ENCODE results near the gene PRKN. TPM values are rescaled to one million over a fixed set of nuclear protein-coding genes. Genes with fewer than 3 reads are reported as not detected.

Gene PRKN
- total RNA-seq, 1 experiment from 2014 or later, result not detected

DNA sequence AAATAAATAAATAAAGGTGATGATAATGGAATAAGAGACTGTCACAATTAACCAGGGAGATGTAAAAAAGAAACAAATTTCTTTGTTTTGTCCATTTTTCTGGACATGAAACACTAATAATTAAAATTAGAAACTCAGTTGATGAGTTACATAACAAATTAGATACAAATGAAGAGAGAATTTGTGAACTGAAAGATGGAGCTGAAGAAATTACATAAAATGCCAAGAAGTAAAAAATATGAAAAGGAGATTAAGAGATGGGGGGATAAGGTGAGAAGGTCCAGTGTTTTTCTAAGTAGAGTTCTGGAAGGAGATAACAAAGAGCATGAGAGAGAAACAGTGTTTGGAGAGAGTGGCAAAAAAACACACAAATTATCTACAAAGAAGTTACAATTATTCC is 1364.3 kb downstream of the PRKN start:
- Histone ChIP-seq H3K79me2 (ENCODE audit: low read depth) (no peaks in the 10 kb centered on the region), H3K4me3 (no peak overlapping the region), H3K27me3 (ENCODE audit: insufficient read depth, low read depth) (peaks cover 28% of the 10 kb centered on the region; the same call in 1 of the 2 replicates), H3K4me2 (no peak overlapping the region), H3K9me3 (ENCODE audit: insufficient read depth, low read depth) (no peaks in the 10 kb centered on the region), H3K27ac (no peak overlapping the region), H3K4me1 (replicated peaks; ENCODE audit: insufficient read depth) (no peaks in the 10 kb centered on the region), H3F3A (ENCODE audit: insufficient read depth, low read depth) (no peaks in the 10 kb centered on the region), H3K9me2 (ENCODE audit: insufficient read depth) (no peaks in the 10 kb centered on the region), H3K36me3 (ENCODE audit: low read depth) (no peaks in the 10 kb centered on the region), H4K20me1 (ENCODE audit: insufficient read depth) (no peaks in the 10 kb centered on the region), H2AFZ (no peak overlapping the region)
- intact Hi-C loops (cut with micrococcal nuclease; ENCODE audit: unreplicated experiment), result no loop called here
- BruUV-seq (replicated peaks), result no TSS peak
- no peak for TF ChIP-seq EZH2 (IDR thresholded peaks at IDR 0.05; ENCODE audit: low read depth)
- TF ChIP-seq, protein P1, sequence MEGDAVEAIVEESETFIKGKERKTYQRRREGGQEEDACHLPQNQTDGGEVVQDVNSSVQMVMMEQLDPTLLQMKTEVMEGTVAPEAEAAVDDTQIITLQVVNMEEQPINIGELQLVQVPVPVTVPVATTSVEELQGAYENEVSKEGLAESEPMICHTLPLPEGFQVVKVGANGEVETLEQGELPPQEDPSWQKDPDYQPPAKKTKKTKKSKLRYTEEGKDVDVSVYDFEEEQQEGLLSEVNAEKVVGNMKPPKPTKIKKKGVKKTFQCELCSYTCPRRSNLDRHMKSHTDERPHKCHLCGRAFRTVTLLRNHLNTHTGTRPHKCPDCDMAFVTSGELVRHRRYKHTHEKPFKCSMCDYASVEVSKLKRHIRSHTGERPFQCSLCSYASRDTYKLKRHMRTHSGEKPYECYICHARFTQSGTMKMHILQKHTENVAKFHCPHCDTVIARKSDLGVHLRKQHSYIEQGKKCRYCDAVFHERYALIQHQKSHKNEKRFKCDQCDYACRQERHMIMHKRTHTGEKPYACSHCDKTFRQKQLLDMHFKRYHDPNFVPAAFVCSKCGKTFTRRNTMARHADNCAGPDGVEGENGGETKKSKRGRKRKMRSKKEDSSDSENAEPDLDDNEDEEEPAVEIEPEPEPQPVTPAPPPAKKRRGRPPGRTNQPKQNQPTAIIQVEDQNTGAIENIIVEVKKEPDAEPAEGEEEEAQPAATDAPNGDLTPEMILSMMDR (conservative IDR thresholded peaks at IDR 0.05), result no peak
- DNase-seq, result no peak
- ChIA-PET POLR2A (ENCODE audit: unreplicated experiment) (no interaction called here), CTCF (no interaction called here)

DNA sequence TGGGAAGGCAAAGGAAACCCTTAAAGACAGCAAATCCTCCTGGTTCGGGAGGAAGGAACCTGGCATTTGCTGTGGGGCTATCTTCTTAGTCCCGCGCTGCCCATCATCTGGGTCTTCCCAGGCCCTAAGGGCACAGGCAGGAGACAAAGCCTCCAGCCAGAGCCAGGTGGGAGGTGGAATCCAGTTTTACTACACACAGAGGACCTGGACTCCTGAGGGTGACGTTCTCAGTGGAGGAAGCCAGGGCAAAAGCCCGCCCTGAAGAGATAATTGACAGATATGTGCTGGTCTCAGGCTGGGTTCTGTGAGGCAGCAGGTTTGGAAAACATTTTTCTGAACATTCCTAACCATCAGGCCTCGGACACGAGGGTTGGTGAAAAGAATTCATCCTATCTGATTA is 1365.3 kb downstream of the PRKN start:
- BruUV-seq (replicated peaks), result no TSS peak
- ChIA-PET POLR2A (ENCODE audit: unreplicated experiment) (no interaction called here), CTCF (no interaction called here)
- Histone ChIP-seq H3K4me2 (no peak overlapping the region), H3K9me3 (ENCODE audit: insufficient read depth, low read depth) (no peaks in the 10 kb centered on the region), H3K4me1 (replicated peaks; ENCODE audit: insufficient read depth) (no peaks in the 10 kb centered on the region), H4K20me1 (ENCODE audit: insufficient read depth) (no peaks in the 10 kb centered on the region), H3K36me3 (ENCODE audit: low read depth) (no peaks in the 10 kb centered on the region), H3K27me3 (ENCODE audit: insufficient read depth, low read depth) (peaks cover 37% of the 10 kb centered on the region), H3K27ac (no peak overlapping the region), H3F3A (ENCODE audit: insufficient read depth, low read depth) (no peaks in the 10 kb centered on the region), H3K9me2 (ENCODE audit: insufficient read depth) (no peaks in the 10 kb centered on the region), H3K4me3 (no peak overlapping the region), H2AFZ (no peak overlapping the region), H3K79me2 (ENCODE audit: low read depth) (no peaks in the 10 kb centered on the region)
- TF ChIP-seq, protein P1 (conservative IDR thresholded peaks at IDR 0.05), result no peak
- no peak for TF ChIP-seq EZH2 (IDR thresholded peaks at IDR 0.05; ENCODE audit: low read depth)
- intact Hi-C loops (cut with micrococcal nuclease; ENCODE audit: unreplicated experiment), result no loop called here
- no peak for DNase-seq

DNA sequence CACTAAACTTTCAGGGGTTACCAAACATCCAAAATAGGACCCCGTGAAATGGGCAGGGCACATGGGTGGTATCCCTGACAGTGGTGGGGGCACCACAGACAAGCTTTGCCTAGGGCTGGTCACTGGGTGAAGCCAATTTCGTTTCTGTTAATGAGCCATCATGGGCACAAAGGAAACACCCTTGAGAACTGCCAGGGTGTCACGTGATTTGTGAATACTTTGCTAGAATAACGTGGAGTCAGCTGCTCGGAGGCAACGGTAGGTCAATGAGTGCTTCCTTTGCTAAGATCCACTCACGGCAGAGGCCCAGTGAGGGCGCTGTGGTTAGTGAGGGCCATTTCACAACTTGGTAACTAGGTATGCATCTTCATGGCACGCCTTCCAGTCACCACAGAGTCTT is 1366.0 kb downstream of the PRKN start:
- BruUV-seq (replicated peaks), result no TSS peak
- H3K79me2 ChIP-seq (ENCODE audit: low read depth), result no peaks in the 10 kb centered on the region
- no peaks in the 10 kb centered on the region for H3K9me2 ChIP-seq (ENCODE audit: insufficient read depth)
- H3K4me1 ChIP-seq (replicated peaks; ENCODE audit: insufficient read depth), result no peaks in the 10 kb centered on the region
- DNase-seq, result no peak
- H2AFZ ChIP-seq, result no peak overlapping the region
- no peak overlapping the region for H3K4me3 ChIP-seq
- no peaks in the 10 kb centered on the region for H3F3A ChIP-seq (ENCODE audit: insufficient read depth, low read depth)
- ChIA-PET POLR2A (ENCODE audit: unreplicated experiment) (no interaction called here), CTCF (no interaction called here)
- TF ChIP-seq, protein P1 (conservative IDR thresholded peaks at IDR 0.05), result no peak
- intact Hi-C loops (cut with micrococcal nuclease; ENCODE audit: unreplicated experiment), result no loop called here
- H3K36me3 ChIP-seq (ENCODE audit: low read depth), result no peaks in the 10 kb centered on the region
- no peaks in the 10 kb centered on the region for H4K20me1 ChIP-seq (ENCODE audit: insufficient read depth)
- no peak overlapping the region for H3K4me2 ChIP-seq
- H3K27ac ChIP-seq, result no peak overlapping the region
- no peaks in the 10 kb centered on the region for H3K9me3 ChIP-seq (ENCODE audit: insufficient read depth, low read depth)
- peaks cover 40% of the 10 kb centered on the region for H3K27me3 ChIP-seq (ENCODE audit: insufficient read depth, low read depth)
